ENCODE measurements around the gene AGBL1.

AGBL1 gene

DNA sequence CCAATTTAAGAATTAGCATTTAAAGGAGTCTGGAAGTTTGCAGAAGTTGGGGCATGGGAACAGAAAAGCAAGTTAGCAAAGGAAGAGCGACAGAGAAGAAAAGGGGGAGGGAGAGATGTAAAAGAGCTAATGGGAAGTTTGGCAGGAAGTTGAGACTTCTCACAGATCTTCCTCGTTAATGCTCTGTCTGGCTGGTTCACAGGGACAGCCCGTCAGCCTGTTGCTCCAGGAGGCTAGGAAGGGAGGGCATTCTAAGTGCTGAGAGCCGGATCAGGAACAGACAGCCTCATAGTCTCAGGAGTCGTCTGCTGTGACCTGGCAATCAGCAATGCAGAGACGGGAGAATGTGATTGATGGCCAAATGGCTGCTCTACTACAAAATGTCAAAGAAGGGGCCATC, 150.3 kb downstream of the AGBL1 start:
- CTCF ChIA-PET: no interaction called here
- H3K4me3 ChIP-seq (ENCODE audit: low read depth, low read length): no peak overlapping the region
- no peak for DNase-seq (ENCODE audit: low read depth, low spot score)
- POLR2A ChIA-PET: no interaction called here
- TF ChIP-seq, protein P1, sequence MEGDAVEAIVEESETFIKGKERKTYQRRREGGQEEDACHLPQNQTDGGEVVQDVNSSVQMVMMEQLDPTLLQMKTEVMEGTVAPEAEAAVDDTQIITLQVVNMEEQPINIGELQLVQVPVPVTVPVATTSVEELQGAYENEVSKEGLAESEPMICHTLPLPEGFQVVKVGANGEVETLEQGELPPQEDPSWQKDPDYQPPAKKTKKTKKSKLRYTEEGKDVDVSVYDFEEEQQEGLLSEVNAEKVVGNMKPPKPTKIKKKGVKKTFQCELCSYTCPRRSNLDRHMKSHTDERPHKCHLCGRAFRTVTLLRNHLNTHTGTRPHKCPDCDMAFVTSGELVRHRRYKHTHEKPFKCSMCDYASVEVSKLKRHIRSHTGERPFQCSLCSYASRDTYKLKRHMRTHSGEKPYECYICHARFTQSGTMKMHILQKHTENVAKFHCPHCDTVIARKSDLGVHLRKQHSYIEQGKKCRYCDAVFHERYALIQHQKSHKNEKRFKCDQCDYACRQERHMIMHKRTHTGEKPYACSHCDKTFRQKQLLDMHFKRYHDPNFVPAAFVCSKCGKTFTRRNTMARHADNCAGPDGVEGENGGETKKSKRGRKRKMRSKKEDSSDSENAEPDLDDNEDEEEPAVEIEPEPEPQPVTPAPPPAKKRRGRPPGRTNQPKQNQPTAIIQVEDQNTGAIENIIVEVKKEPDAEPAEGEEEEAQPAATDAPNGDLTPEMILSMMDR (IDR thresholded peaks at IDR 0.05; ENCODE audit: insufficient read depth, low read length, missing control alignments): no peak

DNA sequence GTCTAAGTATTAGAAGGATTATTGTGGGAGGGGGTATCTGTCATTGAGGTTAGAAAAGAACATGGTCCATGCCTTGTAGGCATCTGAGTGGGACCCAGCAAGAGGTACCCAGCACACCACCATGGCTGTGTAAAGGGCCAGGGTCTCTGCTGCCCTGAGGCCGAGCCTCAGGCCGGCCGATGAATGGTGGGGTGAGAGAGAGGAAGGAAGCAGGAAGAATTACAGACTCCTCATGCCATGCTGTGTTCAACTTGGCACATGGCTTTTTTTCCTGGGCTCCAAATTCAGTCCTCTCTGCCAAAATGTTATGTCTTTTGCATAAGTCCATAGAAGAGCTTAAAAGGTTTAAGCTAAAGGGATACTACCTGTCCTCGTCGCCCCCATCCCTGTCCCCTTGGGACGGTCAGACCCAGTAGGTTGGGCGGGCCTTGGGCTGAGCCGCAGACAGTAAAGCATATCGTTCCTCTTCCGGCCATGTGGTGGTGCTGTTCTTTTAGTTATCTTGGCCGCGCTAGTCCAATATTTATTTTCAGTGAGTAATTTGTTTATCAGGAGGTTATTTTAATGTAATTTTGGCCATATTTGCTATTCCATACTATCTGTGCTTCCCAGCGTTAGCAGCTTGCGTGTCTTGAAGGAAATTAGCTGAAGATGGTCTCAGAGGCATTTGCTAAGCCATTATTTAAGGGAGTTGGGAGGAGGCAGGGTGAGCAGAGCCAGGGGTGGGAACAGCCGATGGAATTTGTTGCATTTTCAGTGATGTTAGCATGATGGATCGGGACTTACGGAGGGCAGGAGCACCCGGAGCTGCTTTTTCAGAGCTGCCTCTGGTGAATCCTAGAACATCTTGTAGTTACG, 152.4 kb downstream of the AGBL1 start:
- TF ChIP-seq, protein P1 (IDR thresholded peaks at IDR 0.05; ENCODE audit: insufficient read depth, low read length, missing control alignments): no peak
- H3K4me3 ChIP-seq (ENCODE audit: low read depth, low read length): no peak overlapping the region
- DNase-seq (ENCODE audit: low read depth, low spot score): no peak
- POLR2A ChIA-PET: no interaction called here
- CTCF ChIA-PET: no interaction called here

DNA sequence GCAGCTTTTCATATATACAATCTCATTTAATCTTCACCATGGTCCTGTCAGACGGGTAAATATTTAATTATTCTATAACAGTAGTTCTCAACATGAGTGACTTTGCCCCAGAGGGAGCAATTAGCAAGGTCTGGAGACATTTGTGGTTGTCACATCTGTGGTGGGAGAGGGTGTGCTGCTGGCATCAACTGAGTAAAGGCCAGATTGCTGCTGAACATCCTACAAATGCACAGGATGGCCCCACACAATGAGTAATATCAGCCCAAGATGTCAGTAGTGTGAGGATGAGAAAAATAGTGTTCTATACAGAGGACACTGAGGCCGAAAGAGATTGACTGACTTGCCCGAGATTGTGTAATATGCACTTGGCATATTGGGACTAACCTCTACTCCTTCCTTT, 156.0 kb downstream of the AGBL1 start:
- TF ChIP-seq, protein P1 (IDR thresholded peaks at IDR 0.05; ENCODE audit: insufficient read depth, low read length, missing control alignments): no peak
- DNase-seq (ENCODE audit: low read depth, low spot score): no peak
- POLR2A ChIA-PET: no interaction called here
- CTCF ChIA-PET: no interaction called here
- H3K4me3 ChIP-seq (ENCODE audit: low read depth, low read length): no peak overlapping the region

DNA sequence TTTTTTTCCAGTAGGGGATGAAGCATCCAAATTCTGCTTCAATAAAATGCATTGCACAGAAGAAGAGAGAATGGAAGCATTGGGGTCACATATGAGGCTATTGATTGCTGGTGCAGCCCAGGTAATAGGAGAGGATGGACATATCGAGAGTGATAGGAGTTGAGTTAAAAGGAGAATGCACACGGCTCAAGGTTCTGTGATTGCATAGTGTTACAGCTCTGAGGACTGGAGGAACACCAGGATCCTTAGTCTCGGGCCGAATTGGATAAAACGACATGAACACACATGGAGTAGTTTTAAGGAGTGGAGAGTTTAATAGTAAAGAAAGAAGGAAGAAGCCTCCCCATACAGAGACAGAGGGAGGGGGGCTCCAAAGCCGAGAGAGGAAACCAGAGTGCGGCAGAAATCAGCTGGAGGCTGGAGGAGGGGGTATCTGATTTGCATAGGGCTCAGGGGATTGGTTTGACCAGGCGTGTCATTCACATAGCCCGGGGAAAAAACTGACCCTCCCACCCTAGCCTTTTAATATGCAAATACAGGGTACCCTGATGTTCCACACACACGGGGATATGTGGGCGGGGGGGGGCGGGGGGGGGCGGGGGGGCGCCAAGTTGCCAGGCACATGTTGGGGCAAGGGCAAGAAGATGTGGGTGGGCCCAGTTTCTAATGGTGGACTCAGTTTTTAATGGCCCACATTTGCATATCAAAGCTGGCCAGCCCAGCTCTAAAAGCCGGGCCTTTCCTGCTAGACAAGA, 156.9 kb downstream of the AGBL1 start:
- TF ChIP-seq, protein P1 (IDR thresholded peaks at IDR 0.05; ENCODE audit: insufficient read depth, low read length, missing control alignments): no peak
- DNase-seq (ENCODE audit: low read depth, low spot score): no peak
- ChIA-PET CTCF (no interaction called here), POLR2A (no interaction called here)
- H3K4me3 ChIP-seq (ENCODE audit: low read depth, low read length): no peak overlapping the region

DNA sequence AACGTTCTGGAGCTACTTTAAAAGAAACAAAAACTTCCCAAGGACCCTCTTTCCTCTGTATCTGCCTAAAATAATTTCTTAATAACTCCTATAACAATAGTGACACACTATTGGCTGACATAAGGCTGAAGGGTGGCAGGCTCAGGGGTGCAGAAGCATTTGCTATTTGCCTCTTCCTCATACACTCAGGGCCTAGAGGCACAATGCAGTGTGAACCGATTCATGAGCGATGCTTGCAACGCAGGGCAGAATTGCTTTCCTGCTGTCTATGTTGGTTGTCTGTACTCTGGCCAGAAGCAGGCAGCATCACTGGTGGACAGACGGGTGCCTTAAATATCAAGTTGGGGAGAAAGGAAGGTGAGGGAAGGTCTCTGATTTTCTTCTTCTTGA, 157.4 kb downstream of the AGBL1 start:
- TF ChIP-seq, protein P1 (IDR thresholded peaks at IDR 0.05; ENCODE audit: insufficient read depth, low read length, missing control alignments): no peak
- no peak for DNase-seq (ENCODE audit: low read depth, low spot score)
- no peak overlapping the region for H3K4me3 ChIP-seq (ENCODE audit: low read depth, low read length)
- ChIA-PET POLR2A (no interaction called here), CTCF (no interaction called here)

DNA sequence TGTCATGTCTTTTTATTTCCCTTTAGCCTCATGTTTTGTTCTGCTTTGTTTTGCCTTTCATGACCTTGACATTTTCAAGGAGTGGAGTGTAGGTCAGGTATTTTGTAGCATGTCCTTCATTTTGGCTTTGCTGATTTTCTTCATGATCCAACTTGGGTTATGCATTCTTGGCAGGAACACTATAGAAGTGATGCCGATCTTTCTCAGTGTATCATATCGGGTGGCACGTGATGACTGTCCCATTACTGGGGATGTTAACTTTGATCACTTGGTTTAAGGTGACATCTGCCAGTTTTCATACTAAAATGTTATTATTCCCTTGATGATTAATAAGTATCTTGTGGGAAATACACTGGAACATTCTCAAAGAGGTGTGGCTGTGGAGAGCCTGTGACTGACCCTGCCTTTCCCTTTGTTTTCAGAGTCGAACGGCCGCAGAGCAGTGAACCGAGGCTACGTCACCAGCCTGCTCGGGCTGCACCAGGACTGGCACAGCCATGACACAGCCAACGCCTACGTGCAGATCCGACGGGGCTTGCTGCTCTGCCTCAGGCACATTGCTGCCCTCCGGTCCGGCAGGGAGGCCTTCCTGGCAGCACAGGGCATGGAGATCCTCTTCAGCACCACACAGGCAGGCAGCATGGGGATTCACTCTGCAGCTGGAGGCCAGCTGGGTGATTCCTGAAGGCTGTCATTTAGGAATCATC, 167.7 kb downstream of the AGBL1 start:
- CTCF ChIA-PET: no interaction called here
- H3K4me3 ChIP-seq (ENCODE audit: low read depth, low read length): no peak overlapping the region
- DNase-seq (ENCODE audit: low read depth, low spot score): no peak
- TF ChIP-seq, protein P1 (IDR thresholded peaks at IDR 0.05; ENCODE audit: insufficient read depth, low read length, missing control alignments): no peak
- POLR2A ChIA-PET: no interaction called here
